ENCODE data around the gene MSMB.

DNA sequence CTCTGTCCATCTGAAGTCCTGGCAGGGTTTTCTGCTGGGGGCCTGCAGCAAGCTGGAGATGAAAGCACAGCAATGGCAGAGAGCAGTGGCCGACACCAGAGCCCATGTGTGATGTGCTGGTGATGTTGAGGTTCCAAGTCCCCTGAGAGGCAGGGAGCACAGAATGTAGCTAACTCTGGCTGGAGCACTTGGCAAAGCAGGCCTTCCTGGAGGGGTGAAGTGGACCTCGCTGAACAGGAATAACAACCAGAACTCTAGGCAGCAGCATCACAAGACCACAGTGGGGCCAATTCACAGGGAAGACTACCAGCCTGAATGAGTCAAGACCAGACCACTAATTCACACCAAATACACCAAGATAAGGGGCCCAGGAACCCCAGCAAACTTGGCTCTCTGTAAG, 22.8 kb upstream of the MSMB start:
- TF ChIP-seq POLR2AphosphoS5 (IDR thresholded peaks at IDR 0.05), result no peak
- TF ChIP-seq CTCF (IDR thresholded peaks at IDR 0.05), result no peak
